ENCODE results near the gene PUM2.

DNA sequence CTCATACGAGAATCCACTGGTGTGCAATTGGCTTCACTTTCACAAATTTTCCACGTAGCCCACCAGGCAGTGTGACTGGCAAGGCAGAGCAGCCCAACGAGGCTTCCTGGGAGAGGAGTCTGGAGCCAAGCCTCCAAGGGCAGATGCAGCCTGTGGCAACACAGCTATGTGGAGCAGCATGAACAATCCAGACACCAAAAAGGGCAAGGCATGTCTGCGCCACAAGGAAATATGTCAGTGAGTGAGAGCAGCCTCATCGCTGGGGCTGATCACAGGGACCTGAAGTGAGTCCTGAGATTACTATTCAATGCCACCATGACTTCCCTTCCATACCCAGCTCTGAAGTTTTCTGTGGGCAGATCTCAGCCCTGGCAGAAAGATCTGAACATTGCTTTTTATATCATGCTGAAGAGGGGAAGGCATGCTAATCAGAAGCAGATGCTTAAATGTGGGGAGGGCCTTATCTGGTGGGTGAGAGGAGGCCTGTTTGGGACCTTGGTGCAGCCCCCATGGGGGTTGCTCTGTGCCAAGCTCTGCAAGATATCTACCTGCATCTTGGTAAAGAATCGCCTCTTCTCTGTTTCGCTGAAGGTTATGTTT, 40.0 kb upstream of the PUM2 start:
- TF ChIP-seq GATA2 (IDR thresholded peaks at IDR 0.05; ENCODE audit: low read depth, low read length) = peak; percentile 49
- TF ChIP-seq GATA3 (IDR thresholded peaks at IDR 0.05; ENCODE audit: low read depth, low read length) = no peak
